GM18511 (cell line): ENCODE measurements around the gene ROBO4.

Source experiments
- ATAC-seq: cut with Tn5 transposase; IDR thresholded peaks from one replicate; pipeline ENCODE4 v1.9.1; 2021; ENCODE audit warnings: mild to moderate bottlenecking, moderate library complexity; ENCODE audit not compliant: unreplicated experiment

ROBO4 gene

DNA sequence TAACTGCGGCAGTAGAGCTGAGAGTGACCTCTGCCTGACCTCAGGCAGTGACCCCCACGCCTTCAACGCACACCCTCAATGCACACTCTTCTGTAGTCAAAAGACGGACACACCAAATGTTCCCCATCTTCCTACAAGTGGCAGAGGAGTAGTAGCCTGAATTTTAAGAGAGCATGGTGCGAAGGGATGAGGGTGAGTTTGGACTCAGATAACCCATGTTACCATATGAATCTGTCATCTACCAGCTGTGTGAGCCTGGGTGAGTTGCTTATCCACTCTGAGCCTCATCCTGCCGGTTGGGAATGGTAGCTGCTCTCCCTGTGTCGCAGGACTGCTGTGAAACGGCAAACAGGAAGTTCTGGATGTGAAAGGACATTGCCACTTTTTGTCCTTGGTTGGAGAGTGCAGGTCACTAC lies 53.0 kb downstream of the ROBO4 start:
- ATAC-seq = no peak

DNA sequence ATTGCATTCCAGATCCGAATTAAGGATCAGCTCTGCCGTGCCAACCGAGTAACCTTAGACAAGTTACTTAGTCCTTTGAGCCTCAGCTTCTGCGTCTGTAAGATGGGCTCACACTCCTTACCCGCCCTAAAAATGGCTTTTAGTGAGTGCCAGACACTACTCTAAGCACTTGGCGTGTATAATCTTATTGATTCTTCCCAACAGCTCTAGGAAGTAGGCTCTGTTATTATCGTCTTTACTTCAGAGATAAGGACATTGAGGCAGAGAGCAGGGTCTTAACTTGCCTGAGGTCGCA lies 54.1 kb downstream of the ROBO4 start:
- ATAC-seq = no peak

DNA sequence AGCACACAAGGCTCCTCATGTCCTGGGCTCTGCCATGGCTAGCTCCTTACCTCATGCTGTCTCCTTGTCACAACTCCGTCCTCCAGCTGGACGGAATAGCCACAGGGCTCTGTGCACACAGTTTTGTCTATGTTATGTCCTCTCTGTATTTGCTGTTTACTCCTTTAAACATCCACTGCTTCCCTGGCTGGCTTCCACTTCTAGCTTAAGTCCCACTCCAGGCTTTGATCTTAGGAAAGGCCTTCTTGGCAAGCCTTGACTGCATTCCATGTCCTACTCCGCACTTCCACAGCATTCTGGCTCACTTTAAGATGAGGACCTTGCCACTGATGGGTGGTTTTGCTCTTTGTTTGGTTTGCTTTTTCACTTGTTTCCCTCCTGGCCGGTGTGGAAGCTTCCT lies 55.4 kb downstream of the ROBO4 start:
- no peak for ATAC-seq

DNA sequence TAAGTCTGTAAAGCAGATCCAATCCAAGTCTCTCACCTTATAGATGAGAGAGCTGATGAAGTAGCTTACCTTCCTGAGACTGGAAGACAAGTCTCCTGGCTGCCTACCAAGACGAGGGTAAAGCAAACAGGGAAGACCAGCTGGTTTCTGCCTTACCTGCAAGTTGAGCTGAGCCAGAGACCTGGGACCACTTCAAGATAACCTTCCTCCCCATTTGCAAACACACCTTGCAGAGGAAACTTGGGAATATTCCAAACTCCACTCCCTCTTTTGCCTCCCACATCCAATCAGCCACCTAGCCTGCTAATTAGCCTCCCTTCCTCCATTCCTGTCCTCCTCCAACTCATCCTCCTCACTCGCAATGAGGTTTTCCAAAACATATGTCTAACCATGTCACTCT lies 55.8 kb downstream of the ROBO4 start:
- no peak for ATAC-seq

DNA sequence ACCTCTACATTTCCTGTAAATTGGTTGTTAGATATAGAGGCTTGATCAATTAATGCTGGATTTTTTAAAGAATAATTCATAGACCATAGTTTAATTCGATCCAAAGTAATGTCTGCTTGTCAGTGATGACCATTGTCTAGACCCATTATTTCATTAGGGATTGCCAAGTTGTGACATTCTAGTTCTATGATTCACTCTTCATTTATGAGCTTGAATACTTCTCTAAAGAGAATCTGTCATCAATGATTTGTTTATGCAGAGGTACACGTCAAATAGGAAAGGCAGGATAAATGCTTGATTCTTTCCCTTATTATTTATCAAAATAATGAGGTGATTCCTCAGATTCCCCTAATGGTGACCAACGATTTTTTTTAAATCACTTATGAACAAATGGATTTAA lies 56.5 kb downstream of the ROBO4 start:
- ATAC-seq = no peak

DNA sequence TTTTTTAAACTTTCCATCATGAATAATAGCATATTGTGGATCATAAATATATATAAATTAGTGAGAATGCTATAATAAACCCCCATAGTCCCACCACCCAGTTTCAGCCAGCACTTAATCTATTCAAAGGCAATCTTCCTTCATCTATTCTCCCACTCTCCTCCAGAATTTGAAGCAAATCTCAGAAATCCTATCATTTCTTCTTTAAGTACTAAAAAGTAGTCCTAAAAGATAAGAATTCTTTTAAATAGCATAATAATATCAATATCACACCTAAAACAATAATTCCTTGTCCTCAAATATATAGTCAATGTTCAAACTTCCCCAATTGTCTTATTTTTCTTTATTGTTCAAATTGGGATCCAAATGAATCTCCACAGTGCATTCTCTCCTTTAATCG lies 57.0 kb downstream of the ROBO4 start:
- ATAC-seq = no peak

DNA sequence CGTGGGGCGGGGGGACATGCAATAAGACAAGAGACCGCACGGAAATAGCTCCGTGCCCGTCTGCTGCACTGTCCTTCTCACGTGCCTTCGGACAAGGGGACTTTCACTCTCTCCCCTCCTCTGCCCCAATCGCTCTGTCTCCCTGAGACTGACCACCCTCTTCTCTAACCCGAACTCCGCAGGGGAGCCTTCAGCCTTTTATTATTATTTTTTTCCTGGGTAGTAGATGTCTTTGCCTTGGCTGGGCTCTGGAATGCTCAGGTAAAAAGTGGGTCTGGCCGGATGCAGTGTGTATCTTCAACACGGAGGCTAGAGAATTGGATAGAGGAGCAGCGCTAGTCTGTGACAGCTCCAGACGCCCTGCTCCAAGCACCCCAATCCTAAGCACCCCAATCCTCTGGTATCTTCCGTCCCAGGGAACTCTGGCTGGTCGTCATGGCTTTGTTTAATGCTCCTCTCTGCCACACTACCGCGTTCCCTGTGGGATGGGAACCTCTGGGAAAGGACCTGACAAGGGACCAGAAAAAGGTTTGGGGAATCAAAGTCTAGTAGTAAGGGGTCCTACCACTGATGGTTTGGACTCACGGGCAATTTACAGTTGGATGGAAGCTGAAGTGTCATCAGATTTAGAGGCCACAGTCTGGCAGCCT lies 57.6 kb downstream of the ROBO4 start:
- ATAC-seq = no peak

DNA sequence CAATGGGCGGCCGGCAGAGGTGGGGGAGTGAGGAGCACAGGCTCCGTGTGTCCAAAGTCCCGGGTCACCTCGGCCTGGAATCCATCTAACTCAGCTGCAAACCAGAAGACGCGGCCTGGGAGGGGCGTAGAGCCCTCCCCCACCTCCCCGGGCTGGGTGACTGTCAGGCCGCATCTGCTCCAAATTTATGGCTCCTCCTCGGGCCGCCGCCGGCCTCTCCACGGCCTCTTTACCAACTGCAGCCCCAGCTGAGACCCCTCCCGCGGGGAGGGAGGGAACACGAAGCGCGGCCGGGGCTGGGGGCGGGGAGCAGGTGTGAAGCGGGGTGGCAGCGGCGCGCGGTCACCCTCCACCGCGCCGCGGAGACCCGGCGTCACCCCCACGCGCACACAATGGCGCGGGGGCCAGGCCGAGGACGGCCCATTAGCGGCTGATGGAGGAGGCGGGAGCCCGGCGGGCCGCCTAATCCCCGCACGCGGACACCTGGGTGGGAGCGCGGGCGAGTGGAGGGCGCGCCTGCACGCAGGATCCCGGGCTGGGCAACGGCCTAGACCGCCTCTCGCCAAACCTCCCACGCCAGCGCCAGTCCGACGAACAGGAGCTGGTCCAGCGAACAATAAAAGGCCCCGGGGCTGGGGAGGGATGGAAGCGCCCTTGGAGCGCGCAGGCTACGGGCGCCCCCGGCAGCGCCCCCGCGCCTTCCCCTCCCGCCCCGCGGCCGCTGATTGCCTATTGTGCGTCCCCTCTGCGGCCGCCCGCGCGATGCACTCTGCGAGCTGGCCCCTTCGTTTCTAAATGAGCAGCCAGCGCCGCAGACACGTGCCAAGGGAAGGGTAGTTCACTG lies 58.3 kb downstream of the ROBO4 start:
- ATAC-seq = no peak

DNA sequence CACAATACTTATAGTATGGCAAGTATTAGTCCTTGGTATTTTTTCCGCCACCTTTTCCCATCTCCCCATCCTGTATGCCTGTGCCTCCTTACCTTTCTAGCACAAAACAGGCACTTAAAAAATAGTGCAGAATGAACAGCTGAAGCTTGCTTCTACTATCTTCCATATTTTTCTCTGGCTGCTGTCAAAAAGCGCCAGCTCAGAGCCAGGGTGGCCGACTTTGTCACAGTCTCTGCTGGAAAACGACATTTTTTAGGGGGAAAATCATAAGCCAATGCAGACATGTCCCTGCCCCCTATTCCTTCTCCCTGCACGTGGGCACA lies 58.9 kb downstream of the ROBO4 start:
- ATAC-seq = no peak

DNA sequence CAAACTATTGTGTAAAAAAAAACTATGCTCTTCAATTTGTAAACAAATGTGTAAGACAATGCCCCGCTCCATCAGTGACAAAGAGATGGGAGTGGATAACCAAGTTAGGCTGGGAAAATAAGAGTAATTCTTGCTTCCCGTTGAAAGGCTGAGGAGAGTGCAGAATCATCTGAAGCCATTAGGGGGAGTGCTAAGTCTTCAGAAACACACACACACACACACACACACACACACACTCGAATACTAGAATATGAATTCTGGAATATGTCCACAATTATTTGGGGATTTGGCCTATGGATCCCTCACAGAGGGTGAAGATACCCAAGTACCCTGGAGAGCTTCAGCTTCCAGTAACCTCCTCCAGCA lies 60.2 kb downstream of the ROBO4 start:
- peak; percentile 52 for ATAC-seq

DNA sequence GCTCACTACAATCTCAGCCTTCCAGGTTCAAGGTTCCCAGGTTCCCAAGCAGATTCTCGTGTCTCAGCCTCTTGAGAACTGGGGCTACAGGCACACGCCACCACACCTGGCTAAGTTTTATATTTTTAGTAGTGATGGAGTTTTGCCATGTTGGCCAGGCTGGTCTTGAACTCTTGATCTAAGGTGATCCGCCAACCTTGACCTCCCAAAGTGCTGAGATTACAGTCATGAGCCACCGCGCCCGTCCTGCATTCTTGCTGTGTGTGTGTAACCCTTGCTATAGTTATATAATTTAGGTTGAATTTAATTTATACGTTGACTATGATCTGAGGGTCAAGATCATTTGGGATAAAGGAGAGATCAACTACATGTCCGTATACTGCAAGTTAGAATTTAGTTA lies 61.7 kb downstream of the ROBO4 start:
- no peak for ATAC-seq

DNA sequence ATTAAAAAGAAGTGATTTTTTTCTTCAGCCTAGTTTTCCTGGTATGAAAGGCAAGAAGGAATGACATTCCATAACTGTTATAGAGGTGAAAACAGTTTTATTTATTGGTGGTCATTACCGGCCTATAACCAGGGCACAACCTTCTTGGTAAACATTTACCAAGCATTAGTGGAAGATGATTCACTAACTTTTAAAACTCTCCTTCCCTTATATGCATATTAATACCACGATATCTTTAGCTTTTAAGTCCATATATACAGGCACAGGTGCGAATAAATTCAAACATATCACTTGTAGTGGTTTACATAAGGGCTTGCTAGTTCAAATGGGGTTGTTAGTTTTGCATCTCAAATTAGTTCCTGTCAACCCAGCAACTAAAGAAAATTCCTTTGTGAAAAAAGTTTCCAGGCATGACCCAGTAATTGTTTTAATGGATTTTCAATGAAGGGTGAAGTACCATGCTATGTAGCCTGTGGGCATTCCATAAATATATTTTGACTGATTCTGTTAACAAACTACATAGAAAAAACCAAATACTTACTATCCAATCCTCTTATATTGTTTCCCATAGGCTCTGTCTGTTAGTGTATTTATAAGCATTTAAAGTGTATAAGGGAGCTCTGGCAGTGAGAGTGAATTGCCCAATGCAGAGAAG lies 63.0 kb downstream of the ROBO4 start:
- no peak for ATAC-seq
